Fibroblast of skin of abdomen (primary cell): ENCODE measurements around the gene TAS2R20.

Source experiments
- DNase-seq: peaks from one replicate; pipeline ENCODE4 v3.0.0-alpha.2; 2013

TAS2R20 gene

GRCh38 chr12:10959804-10960203, 38.3 kb downstream of the TAS2R20 start:
- DNase-seq = no peak

- DNase-seq = peak; percentile 60
Observed at GRCh38 chr12:10957741-10958140, 40.4 kb downstream of the TAS2R20 start.

- DNase-seq = no peak
Observed at GRCh38 chr12:10956085-10956484, 42.0 kb downstream of the TAS2R20 start.

- no peak for DNase-seq
Observed at GRCh38 chr12:10952645-10953044, 45.5 kb downstream of the TAS2R20 start.
